Measurements from ENCODE around the gene AUTS2. TPM values are rescaled to one million over a fixed set of nuclear protein-coding genes. Genes with fewer than 3 reads are reported as not detected.

Gene AUTS2
- polyA plus RNA-seq, 1 donor, result 110 TPM

- DNase-seq, result no peak
These were observed 436.7 kb downstream of the AUTS2 start for GRCh38 chr7:70034999-70035398.

GRCh38 chr7:70035519-70035918 lies 437.2 kb downstream of the AUTS2 start:
- no peak for DNase-seq

- DNase-seq, result no peak
These were observed 437.7 kb downstream of the AUTS2 start for GRCh38 chr7:70035955-70036354.

GRCh38 chr7:70036695-70037094 lies 438.4 kb downstream of the AUTS2 start:
- DNase-seq, result no peak

- DNase-seq, result no peak
These were observed 439.1 kb downstream of the AUTS2 start for GRCh38 chr7:70037171-70037933.

GRCh38 chr7:70040051-70040450 lies 441.8 kb downstream of the AUTS2 start:
- DNase-seq, result no peak

- DNase-seq, result no peak
These were observed 442.9 kb downstream of the AUTS2 start for GRCh38 chr7:70040970-70041766.

- DNase-seq, result no peak
These were observed 444.3 kb downstream of the AUTS2 start for GRCh38 chr7:70042533-70042932.

- no peak for DNase-seq
These were observed 444.8 kb downstream of the AUTS2 start for GRCh38 chr7:70043015-70043538.

- DNase-seq, result peak; percentile 67
These were observed 445.8 kb downstream of the AUTS2 start for GRCh38 chr7:70044064-70044463.

GRCh38 chr7:70044525-70044924 lies 446.2 kb downstream of the AUTS2 start:
- no peak for DNase-seq

GRCh38 chr7:70044981-70045380 lies 446.7 kb downstream of the AUTS2 start:
- no peak for DNase-seq

- no peak for DNase-seq
These were observed 449.1 kb downstream of the AUTS2 start for GRCh38 chr7:70047384-70047783.

GRCh38 chr7:70047891-70048448 lies 449.7 kb downstream of the AUTS2 start:
- DNase-seq, result no peak

- DNase-seq, result no peak
These were observed 453.5 kb downstream of the AUTS2 start for GRCh38 chr7:70051726-70052125.

GRCh38 chr7:70052691-70053090 lies 454.4 kb downstream of the AUTS2 start:
- no peak for DNase-seq

GRCh38 chr7:70053421-70053820 lies 455.1 kb downstream of the AUTS2 start:
- no peak for DNase-seq

GRCh38 chr7:70053989-70054388 lies 455.7 kb downstream of the AUTS2 start:
- DNase-seq, result no peak

- no peak for DNase-seq
These were observed 458.1 kb downstream of the AUTS2 start for GRCh38 chr7:70056363-70056762.

GRCh38 chr7:70060298-70061068 lies 462.2 kb downstream of the AUTS2 start:
- no peak for DNase-seq

GRCh38 chr7:70063371-70063770 lies 465.1 kb downstream of the AUTS2 start:
- no peak for DNase-seq

- no peak for DNase-seq
These were observed 465.7 kb downstream of the AUTS2 start for GRCh38 chr7:70063927-70064326.

Data from left kidney (tissue), 2 donors.